Type B pancreatic cell (in vitro differentiated cells): ENCODE results near the gene TRAF3IP1. TPM values are rescaled to one million over a fixed set of nuclear protein-coding genes. Genes with fewer than 3 reads are reported as not detected.
A peak's percentile ranks its signal among the peaks of the same experiment; 100 is the strongest.
"Not testable (repeated sequence)": the region's sequence is repeated elsewhere in the genome, so short reads cannot be mapped to it uniquely, and the experiment has no call there.

Source experiments
- DNase-seq: peaks from one replicate; pipeline ENCODE4 v3.0.0; 2021; ENCODE audit warnings: mixed read lengths; ENCODE audit not compliant: unreplicated experiment; ENCODE audit errors: extremely low spot score
- H3K27ac Mint-ChIP-seq: 2 replicates; pipeline ENCODE4 v1.8.0; 2021; ENCODE audit warnings: mild to moderate bottlenecking, mixed read lengths
- H3K27me3 Mint-ChIP-seq: 2 replicates; pipeline ENCODE4 v1.8.0; 2021; ENCODE audit warnings: mixed read lengths
- H3K36me3 Mint-ChIP-seq: 2 replicates; pipeline ENCODE4 v1.8.0; 2021; ENCODE audit warnings: mixed read lengths
- H3K4me1 Mint-ChIP-seq: one replicate; pipeline ENCODE4 v1.8.0; 2021; ENCODE audit warnings: mixed read lengths; ENCODE audit not compliant: unreplicated experiment
- H3K4me3 Mint-ChIP-seq: 2 replicates; pipeline ENCODE4 v1.8.0; 2021; ENCODE audit warnings: mild to moderate bottlenecking, mixed read lengths
- H3K9me3 Mint-ChIP-seq: 2 replicates; pipeline ENCODE4 v1.8.0; 2021; ENCODE audit warnings: mixed read lengths
- total RNA-seq: library from RNA; stranded (reverse); gene quantifications from 2 replicates; pipeline ENCODE4 v1.2.1, GENCODE V29; 2021; ENCODE audit warnings: low replicate concordance
- TF ChIP-seq, protein P1 (sequence below): fragments of 200-600 bp; sonication (generic); conservative IDR thresholded peaks from 2 replicates; pipeline ENCODE4 v1.5.0; 2021; ENCODE audit warnings: antibody characterized with exemption, mild to moderate bottlenecking

The TRAF3IP1 gene
- total RNA-seq, 1 donor from 2014 or later: 20.9 TPM

DNA sequence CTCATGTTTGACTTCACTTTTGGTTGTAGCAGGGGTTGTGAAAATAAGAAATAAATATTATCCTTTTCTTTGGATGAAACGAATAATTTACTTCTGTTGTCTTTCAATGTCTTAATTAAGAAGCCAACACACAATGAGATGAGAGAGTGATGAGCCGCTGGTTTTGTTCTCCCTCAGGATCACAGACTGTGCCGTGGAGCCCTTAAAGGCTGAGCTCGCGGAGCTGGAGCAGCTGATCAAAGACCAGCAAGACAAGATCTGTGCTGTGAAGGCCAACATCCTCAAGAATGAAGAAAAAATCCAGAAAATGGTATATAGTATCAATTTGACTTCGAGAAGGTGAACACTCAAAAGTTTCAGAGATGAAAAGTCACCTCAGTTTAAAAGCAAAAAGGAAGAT, 78.3 kb downstream of the TRAF3IP1 start:
- no peaks in the 10 kb centered on the region for H3K9me3 Mint-ChIP-seq
- no peak overlapping the region for H3K27ac Mint-ChIP-seq
- TF ChIP-seq, protein P1, sequence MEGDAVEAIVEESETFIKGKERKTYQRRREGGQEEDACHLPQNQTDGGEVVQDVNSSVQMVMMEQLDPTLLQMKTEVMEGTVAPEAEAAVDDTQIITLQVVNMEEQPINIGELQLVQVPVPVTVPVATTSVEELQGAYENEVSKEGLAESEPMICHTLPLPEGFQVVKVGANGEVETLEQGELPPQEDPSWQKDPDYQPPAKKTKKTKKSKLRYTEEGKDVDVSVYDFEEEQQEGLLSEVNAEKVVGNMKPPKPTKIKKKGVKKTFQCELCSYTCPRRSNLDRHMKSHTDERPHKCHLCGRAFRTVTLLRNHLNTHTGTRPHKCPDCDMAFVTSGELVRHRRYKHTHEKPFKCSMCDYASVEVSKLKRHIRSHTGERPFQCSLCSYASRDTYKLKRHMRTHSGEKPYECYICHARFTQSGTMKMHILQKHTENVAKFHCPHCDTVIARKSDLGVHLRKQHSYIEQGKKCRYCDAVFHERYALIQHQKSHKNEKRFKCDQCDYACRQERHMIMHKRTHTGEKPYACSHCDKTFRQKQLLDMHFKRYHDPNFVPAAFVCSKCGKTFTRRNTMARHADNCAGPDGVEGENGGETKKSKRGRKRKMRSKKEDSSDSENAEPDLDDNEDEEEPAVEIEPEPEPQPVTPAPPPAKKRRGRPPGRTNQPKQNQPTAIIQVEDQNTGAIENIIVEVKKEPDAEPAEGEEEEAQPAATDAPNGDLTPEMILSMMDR: no peak
- peaks cover 8% of the 10 kb centered on the region for H3K27me3 Mint-ChIP-seq
- DNase-seq: no peak
- peaks cover 21% of the 10 kb centered on the region for H3K36me3 Mint-ChIP-seq
- H3K4me3 Mint-ChIP-seq: no peak overlapping the region
- peaks cover 15% of the 10 kb centered on the region for H3K4me1 Mint-ChIP-seq

DNA sequence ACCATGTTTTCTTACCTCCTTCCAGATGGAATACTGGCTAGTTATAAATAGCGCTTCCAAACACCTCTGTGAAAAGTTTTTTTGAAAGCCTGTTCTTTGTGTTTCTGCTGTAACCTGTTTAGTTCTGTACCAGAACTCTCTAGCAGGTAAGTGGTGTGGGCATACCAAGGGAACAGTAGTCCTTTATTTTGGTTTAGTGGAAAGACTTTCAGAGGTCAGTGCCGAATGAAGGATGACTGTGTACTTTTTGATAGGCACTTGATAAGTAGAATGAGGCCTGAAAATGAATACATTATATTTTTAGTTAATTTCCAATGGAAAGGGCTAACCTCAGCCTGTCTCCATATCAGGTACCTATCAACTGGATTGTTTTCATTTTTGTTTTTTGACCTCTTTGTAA, 78.8 kb downstream of the TRAF3IP1 start:
- Mint-ChIP-seq H3K4me3 (no peak overlapping the region), H3K27ac (no peak overlapping the region), H3K4me1 (peaks cover 15% of the 10 kb centered on the region), H3K36me3 (peaks cover 21% of the 10 kb centered on the region), H3K9me3 (no peaks in the 10 kb centered on the region), H3K27me3 (peaks cover 5% of the 10 kb centered on the region)
- no peak for DNase-seq
- TF ChIP-seq, protein P1: no peak

DNA sequence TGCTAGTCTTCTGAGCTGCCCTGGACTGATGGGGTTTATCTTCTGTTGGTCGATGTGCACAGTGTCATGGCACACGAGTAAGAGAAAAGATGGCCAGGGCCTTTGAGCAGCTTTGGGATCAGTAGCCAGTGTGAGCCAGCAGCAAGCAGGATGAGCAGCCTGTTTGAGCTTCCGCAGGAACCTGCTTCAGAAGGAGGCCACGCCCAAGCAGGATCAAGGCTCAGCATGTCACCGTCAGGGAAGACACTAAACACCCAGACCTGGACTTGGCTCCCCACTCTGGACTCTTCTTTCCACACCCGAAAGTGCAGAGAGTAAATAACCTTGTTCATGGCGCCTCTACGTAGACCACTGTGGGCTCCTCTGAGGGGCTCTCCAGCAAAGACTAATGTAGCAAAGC, 81.2 kb downstream of the TRAF3IP1 start:
- Mint-ChIP-seq H3K9me3 (no peaks in the 10 kb centered on the region), H3K27ac (no peak overlapping the region), H3K4me1 (peaks cover 23% of the 10 kb centered on the region), H3K27me3 (no peaks in the 10 kb centered on the region), H3K4me3 (no peak overlapping the region), H3K36me3 (peaks cover 16% of the 10 kb centered on the region)
- DNase-seq: no peak
- TF ChIP-seq, protein P1: no peak

DNA sequence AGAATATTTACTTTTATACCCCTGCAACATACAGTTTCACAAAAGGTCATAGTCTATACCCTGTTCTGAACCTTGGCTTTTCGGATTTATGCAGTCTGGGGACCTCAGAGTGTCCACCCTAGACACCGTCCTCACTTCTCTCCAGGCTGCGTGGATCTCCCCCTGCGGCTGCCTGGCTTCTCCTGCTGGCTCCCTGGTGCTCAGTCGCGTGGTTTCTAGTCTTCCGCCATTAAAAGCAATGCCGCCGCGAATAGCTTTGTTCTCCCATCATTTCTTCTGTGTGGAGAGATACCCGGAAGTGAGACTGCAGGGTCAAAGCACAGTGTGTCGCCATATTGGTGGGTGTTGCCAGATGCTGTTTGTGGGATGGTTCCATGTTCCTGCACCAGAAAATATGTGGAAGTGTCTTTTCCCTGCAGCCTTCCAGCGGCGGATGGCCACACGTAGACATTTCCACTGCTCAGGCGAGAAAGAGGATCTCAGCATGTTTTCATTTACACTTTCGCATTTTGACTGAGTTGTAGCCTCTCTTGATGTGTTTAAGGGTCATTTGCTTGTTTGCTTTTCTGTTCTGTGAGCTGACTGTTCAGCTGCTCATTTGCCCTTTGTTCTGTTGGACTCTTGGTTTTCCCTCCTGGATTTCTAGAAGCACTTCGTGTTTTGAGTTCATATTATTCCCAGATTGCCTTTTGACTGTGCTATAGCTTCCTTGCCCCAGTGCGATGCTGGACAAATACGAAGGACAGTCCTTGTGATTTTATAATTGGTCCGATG, 83.5 kb downstream of the TRAF3IP1 start:
- TF ChIP-seq, protein P1: no peak
- Mint-ChIP-seq H3K4me1 (peaks cover 9% of the 10 kb centered on the region), H3K4me3 (no peak overlapping the region)

DNA sequence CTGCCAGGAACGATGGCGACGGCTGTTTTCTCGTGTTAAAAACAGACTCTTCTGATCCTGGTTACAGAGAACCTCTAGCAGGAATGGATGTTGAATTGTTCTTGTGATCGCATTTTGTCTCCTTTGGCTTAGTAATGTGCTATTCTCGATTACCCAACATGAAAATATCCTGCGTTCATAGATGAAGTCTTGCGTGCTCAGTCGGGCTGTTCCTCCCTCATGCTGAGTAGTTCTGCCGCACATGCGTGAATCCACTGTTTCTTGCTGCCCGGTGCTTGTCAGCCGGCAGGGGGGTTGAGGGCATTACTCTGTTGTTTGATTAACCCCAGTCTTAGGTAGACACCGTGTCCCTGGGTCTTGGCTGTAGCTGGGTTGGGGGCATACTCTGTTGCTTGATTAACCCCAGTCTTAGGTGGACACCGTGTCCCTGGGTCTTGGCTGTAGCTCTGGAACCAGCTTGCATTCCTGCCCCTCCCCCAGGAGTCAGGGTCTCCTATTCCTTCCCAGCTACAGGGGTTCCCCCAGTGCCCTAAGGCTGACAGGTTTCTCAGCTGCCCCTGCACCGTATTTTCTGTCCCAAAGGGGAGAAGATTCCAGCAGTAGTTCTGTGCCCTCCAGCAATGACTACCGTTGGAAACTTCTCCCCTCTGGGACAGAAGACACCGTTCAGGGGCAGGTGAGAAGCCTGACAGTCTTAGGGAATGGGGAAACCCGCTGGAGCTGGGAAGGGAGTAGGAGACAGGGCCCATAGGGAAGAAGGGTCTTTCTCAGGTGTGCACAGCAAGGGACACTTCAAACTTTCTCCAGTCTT, 84.3 kb downstream of the TRAF3IP1 start:
- H3K36me3 Mint-ChIP-seq: peaks cover 11% of the 10 kb centered on the region
- no peak overlapping the region for H3K4me3 Mint-ChIP-seq
- no peak for DNase-seq
- no peaks in the 10 kb centered on the region for H3K9me3 Mint-ChIP-seq
- no peaks in the 10 kb centered on the region for H3K27me3 Mint-ChIP-seq
- peak overlapping the region; percentile 56 for H3K27ac Mint-ChIP-seq
- TF ChIP-seq, protein P1: no peak
- peaks cover 9% of the 10 kb centered on the region for H3K4me1 Mint-ChIP-seq

More for the DNA sequence above, 83.5 kb downstream of the TRAF3IP1 start:
- Mint-ChIP-seq H3K36me3 (peaks cover 11% of the 10 kb centered on the region), H3K27me3 (no peaks in the 10 kb centered on the region), H3K9me3 (no peaks in the 10 kb centered on the region), H3K27ac (peak overlapping the region; percentile 56)
- peak; percentile 34 for DNase-seq

DNA sequence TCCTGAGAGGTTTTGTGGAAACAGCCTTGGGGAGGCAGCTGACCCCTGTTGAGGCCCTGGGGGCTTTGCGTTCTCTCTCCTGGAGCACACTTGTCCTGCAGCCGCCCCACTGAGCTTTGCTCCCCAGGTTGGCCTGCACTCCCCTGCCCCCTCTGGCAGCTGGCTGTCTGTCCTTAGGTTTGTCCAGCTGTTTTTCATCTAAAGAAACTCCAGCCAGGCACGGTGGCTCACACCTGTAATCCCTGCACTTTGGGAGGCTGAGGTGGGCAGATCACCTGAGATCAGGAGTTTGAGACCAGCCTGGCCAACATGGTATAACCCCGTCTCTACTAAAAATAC, 84.9 kb downstream of the TRAF3IP1 start:
- H3K9me3 Mint-ChIP-seq, H3K27ac Mint-ChIP-seq, DNase-seq, H3K4me3 Mint-ChIP-seq, H3K27me3 Mint-ChIP-seq, H3K4me1 Mint-ChIP-seq: not testable (repeated sequence)
- peaks cover 11% of the 10 kb centered on the region for H3K36me3 Mint-ChIP-seq
